ENCODE data around the gene ZNF3.

- no peak for TF ChIP-seq POLR2A (IDR thresholded peaks at IDR 0.05)
- no peak for TF ChIP-seq CTCF (IDR thresholded peaks at IDR 0.05)
These were observed 51.9 kb downstream of the ZNF3 start for GRCh38 chr7:100029596-100029995.

Measured in transverse colon (tissue), 3 donors.